Measurements from ENCODE around the gene LRRC8A.

DNA sequence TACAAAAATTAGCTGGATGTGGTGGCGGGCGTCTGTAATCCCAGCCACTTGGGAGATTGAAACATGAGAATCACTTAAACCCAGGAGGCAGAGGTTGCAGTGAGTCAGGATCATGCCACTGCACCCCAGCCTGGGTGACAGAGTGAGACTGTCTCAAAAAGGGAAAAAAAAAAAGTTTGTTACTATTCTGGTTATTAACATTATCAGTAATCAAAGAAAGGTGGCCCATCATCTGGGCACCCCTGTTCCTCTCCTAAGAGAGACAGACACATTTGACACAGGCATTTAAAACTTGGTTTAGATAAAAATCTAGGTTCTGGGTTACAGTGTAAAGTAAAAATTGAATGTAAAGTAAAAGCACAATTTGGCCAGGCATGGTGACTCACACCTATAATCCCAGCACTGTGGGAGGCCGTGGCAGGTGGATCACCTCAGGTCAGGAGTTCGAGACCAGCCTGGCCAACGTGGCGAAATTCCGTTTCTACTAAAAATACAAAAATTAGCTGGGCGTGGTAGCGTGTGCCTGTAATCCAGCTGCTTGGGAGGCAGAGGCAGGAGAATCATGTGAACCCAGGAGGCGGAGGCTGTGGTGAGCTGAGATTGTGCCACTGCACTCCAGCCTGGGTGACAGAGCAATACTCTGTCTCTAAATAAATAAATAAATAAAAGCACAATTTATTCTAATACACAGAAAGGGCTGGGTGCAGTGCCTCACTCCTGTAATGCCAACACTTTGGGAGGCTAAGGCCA, 22.1 kb downstream of the LRRC8A start:
- TF ChIP-seq, protein P1, sequence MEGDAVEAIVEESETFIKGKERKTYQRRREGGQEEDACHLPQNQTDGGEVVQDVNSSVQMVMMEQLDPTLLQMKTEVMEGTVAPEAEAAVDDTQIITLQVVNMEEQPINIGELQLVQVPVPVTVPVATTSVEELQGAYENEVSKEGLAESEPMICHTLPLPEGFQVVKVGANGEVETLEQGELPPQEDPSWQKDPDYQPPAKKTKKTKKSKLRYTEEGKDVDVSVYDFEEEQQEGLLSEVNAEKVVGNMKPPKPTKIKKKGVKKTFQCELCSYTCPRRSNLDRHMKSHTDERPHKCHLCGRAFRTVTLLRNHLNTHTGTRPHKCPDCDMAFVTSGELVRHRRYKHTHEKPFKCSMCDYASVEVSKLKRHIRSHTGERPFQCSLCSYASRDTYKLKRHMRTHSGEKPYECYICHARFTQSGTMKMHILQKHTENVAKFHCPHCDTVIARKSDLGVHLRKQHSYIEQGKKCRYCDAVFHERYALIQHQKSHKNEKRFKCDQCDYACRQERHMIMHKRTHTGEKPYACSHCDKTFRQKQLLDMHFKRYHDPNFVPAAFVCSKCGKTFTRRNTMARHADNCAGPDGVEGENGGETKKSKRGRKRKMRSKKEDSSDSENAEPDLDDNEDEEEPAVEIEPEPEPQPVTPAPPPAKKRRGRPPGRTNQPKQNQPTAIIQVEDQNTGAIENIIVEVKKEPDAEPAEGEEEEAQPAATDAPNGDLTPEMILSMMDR (conservative IDR thresholded peaks at IDR 0.05; ENCODE audit: low read length): no peak
- no peak for TF ChIP-seq EZH2phosphoT487 (IDR thresholded peaks at IDR 0.05; ENCODE audit: borderline replicate concordance, low read depth, low read length)

Measured in OCI-LY7 (cell line).